HS-5 (cell line): ENCODE data around the gene UGT2B28.
"Not testable (repeated sequence)": the region's sequence is repeated elsewhere in the genome, so short reads cannot be mapped to it uniquely, and the experiment has no call there.

Source experiments
- DNase-seq: peaks from one replicate; pipeline ENCODE4 v3.0.0-alpha.2; 2012; ENCODE audit warnings: low read depth

Gene UGT2B28

GRCh38 chr4:69280081-69280480, at the start of gene UGT2B28:
Gene UGT2B28, plus strand, starts transcription at chr4:69280475. Its CDS starts 26 bp downstream, at chr4:69280501.
- DNase-seq: not testable (repeated sequence)

- DNase-seq: no peak
Observed at GRCh38 chr4:69239092-69239491, 41.2 kb upstream of the UGT2B28 start.

- DNase-seq: no peak
Observed at GRCh38 chr4:69239557-69240168, 40.6 kb upstream of the UGT2B28 start.

- not testable (repeated sequence) for DNase-seq
Observed at GRCh38 chr4:69240787-69241186, 39.5 kb upstream of the UGT2B28 start.

- not testable (repeated sequence) for DNase-seq
Observed at GRCh38 chr4:69241746-69242145, 38.5 kb upstream of the UGT2B28 start.

- DNase-seq: not testable (repeated sequence)
Observed at GRCh38 chr4:69242562-69243240, 37.6 kb upstream of the UGT2B28 start.

GRCh38 chr4:69250884-69251283, 29.4 kb upstream of the UGT2B28 start:
- DNase-seq: not testable (repeated sequence)

GRCh38 chr4:69253147-69253772, 27.0 kb upstream of the UGT2B28 start:
- not testable (repeated sequence) for DNase-seq

- not testable (repeated sequence) for DNase-seq
Observed at GRCh38 chr4:69268612-69269011, 11.7 kb upstream of the UGT2B28 start.

- not testable (repeated sequence) for DNase-seq
Observed at GRCh38 chr4:69296356-69296755, 16.1 kb downstream of the UGT2B28 start.

- DNase-seq: not testable (repeated sequence)
Observed at GRCh38 chr4:69308426-69309033, 28.3 kb downstream of the UGT2B28 start.

- not testable (repeated sequence) for DNase-seq
Observed at GRCh38 chr4:69309549-69310076, 29.3 kb downstream of the UGT2B28 start.

GRCh38 chr4:69310262-69310661, 30.0 kb downstream of the UGT2B28 start:
- not testable (repeated sequence) for DNase-seq

GRCh38 chr4:69317669-69318298, 37.5 kb downstream of the UGT2B28 start:
- not testable (repeated sequence) for DNase-seq

GRCh38 chr4:69321153-69321729, 41.0 kb downstream of the UGT2B28 start:
- DNase-seq: no peak

- peak; percentile 29 for DNase-seq
Observed at GRCh38 chr4:69322055-69322454, 41.8 kb downstream of the UGT2B28 start.

- no peak for DNase-seq
Observed at GRCh38 chr4:69323284-69323683, 43.0 kb downstream of the UGT2B28 start.

GRCh38 chr4:69330345-69331047, 50.2 kb downstream of the UGT2B28 start:
- no peak for DNase-seq

- not testable (repeated sequence) for DNase-seq
Observed at GRCh38 chr4:69331304-69331703, 51.0 kb downstream of the UGT2B28 start.

GRCh38 chr4:69335485-69335884, 55.2 kb downstream of the UGT2B28 start:
- not testable (repeated sequence) for DNase-seq

- not testable (repeated sequence) for DNase-seq
Observed at GRCh38 chr4:69343114-69343513, 62.8 kb downstream of the UGT2B28 start.
